ENCODE measurements around the gene MEN1. TPM values are rescaled to one million over a fixed set of nuclear protein-coding genes. Genes with fewer than 3 reads are reported as not detected.

Gene MEN1
- 36.6 TPM for polyA plus RNA-seq (ENCODE audit: insufficient read length)
- long read RNA-seq, donor 1, partial matches to known transcripts: 0 of 9 reads
- long read RNA-seq, donor 1, other reads (novel, unspliced or antisense): 0 of 9 reads
- long read RNA-seq, donor 2, partial matches to known transcripts: 0 of 7 reads
- long read RNA-seq, donor 2, other reads (novel, unspliced or antisense): 0 of 7 reads
- long read RNA-seq, donor 3, partial matches to known transcripts: 0 of 3 reads
- long read RNA-seq, donor 3, other reads (novel, unspliced or antisense): 0 of 3 reads
- long read RNA-seq, donor 4, partial matches to known transcripts: 0 of 1 reads
- long read RNA-seq, donor 4, other reads (novel, unspliced or antisense): 0 of 1 reads
- long read RNA-seq, donor 5, partial matches to known transcripts: 0 of 8 reads
- long read RNA-seq, donor 5, other reads (novel, unspliced or antisense): 0 of 8 reads
- long read RNA-seq, donor 6, partial matches to known transcripts: 0 of 5 reads
- long read RNA-seq, donor 6, other reads (novel, unspliced or antisense): 0 of 5 reads
- long read RNA-seq, donor 7, partial matches to known transcripts: 0 of 14 reads
- long read RNA-seq, donor 7, other reads (novel, unspliced or antisense): 6 of 14 reads
- long read RNA-seq, donor 8, partial matches to known transcripts: 0 of 3 reads
- long read RNA-seq, donor 8, other reads (novel, unspliced or antisense): 0 of 3 reads

- peak; percentile 96 for DNase-seq
Measured at GRCh38 chr11:64810271-64810890, at the start of gene MEN1. MEN1 (minus strand) TSS chr11:64810551; CDS start chr11:64810109, 442 bp downstream.

DNA sequence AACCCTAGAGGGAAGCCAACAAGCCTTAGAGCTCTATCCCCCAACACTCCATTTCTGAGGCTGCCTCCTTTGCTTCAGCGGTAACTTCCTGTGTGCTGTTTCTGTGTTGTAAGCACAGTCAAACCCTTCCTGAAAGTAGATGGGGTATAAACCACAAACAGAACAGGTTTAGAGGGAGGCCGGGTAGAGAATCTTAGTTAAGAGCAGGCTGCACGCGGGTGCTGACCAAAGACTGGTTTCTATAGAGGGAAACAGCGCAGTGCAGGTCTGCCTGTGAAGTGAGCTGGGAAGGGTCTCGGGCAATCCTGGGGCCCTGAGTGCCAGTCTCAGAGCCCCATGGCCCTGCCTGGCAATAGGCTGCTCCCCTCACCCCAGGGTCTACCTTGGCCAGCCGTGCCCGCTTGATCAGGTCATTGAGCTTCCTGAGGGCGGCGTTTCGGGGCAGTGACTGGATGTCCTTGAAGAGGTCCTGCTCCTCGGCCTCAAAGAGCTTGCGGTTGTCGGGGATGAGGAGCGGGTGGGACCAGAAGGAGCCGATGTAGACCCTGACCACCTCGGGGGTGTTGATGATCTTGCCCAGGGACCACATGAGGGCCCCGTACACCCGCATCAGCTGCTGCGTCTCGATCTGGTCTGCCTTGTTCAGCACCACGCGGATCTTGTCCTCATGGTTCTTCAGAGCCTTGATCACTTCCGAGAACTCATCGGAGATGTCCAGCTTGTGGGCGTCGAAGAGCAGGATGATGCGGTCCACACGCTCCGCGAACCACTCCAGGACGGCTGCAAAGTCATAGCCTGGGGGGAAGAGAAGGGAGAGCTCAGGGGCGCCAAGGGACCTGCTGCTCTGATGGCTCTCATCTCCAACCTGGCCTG lies 49.4 kb upstream of the MEN1 start:
- DNase-seq: no peak

- no peak for DNase-seq
Measured at GRCh38 chr11:64858467-64859263, 48.3 kb upstream of the MEN1 start.

GRCh38 chr11:64857485-64857884 lies 47.1 kb upstream of the MEN1 start:
- DNase-seq: no peak

GRCh38 chr11:64856382-64857227 lies 46.3 kb upstream of the MEN1 start:
- no peak for DNase-seq

GRCh38 chr11:64855596-64856304 lies 45.4 kb upstream of the MEN1 start:
- no peak for DNase-seq

DNA sequence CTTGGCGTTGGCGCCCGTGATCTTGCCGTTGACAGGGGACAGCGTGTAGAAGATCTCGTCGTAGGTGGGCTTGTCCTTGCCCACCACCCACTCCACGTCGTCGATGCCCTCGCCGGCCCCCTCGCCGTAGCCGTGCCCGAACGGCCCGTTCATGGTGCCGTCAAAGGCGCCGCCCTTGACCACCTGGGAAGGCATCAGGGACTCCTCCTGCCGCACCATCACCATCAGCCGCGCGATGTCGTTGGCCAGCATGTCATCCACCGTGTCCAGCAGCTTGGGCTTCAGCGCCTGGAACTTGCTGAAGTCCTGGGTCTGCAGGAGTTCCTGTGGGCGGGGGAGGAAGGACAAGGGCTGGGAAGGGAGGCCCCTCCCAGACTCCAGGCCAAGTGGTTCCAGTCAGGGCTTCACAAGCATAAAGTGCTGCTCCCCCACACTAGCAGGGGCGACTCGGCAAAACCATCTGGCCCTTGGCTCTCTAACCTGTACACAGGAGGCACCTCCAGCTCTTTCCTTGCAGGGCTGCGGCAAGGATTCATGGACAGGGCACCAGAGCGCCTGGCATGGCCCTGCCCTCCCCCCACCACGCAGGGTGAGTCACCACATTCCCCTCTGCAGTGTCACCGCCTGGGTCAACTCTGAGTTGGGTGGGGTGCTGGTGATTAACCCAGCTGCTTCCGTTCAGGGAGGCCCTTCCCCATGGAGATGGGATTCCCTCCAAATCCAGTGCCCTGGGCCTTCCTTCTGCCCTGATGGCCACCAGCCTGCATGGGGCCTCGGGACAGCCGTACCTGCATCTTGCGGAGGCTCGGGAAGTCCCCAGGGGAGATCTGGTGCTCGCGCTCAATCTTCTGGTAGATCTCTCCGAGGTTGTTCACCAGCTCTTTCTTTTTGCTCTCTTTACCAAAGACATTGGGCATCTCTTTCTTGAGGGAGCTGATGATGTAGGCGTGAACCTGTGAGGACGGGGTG lies 44.5 kb upstream of the MEN1 start:
- DNase-seq: no peak

DNA sequence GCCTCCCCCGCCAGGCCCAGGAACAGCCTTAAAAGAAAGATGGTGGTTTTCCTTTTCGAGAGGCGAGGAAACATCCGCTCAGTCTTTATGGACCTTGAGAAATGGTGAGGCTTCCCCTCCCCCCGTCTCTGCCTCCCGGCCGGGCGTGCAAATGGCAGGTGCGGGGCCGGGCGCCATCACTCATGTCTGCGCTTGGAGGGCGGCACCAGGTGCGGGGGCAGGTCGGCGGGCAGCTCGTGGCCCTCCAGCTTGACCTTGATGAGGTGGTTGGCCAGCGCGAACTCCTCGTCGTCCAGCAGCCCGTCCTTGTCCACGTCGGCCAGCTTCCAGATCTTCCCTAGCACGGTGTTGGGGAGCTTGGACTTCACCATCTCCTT lies 43.8 kb upstream of the MEN1 start:
- DNase-seq: no peak

DNA sequence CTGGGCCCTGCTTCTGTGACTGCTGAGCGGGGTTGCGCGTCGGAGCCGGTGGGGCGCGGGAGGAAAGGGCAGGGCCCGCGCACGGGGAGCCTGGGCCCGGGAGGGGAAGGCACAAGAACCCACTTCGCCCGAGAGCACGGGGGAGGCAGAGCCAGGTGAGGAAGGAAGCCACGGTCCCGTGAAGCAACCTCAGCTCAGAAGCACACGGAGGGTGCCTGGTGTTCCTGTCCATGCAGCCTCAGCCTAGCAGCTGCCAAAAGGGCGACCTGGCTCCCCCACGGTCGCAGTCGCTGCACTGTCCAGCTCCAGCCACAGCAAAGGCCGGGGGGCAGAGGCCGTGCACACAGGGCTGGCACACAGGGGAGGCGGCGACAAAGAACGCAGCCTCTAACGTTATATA lies 43.4 kb upstream of the MEN1 start:
- DNase-seq: no peak

DNA sequence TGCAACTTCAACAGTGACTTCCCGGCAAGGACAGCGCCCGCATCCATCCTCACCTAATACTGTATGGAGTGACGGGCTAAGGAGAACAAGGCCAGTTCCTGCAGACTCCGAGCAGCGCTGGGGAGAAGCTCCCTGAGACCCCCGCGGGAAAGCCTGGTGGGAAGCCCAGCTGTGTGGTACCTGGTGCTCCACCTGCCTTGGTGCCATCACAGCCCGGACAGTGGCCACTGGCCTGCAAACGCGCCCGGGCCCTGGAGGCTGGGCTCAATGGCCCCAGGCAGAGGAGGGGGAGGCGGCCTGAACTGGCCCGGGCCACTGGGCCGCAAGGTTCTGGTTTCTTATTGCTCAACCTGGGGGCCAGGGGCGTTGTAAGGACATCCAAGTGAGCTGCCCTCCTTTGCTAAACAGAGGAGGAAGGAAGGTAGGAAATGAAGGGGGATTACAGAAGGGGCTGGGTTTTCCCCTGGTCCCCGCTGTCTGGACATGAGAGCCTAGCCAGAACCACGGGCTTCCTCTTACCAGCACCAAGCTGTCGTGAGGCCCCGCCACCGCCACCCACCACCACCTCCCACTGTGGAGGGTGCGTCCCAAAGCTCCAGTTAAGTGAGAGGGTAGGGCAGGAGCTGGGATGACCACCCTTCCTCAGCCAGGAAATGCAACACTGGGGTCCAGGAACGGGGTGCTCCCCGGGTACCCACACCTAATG lies 42.6 kb upstream of the MEN1 start:
- DNase-seq: no peak

GRCh38 chr11:64851831-64852351 lies 41.5 kb upstream of the MEN1 start:
- no peak for DNase-seq

DNA sequence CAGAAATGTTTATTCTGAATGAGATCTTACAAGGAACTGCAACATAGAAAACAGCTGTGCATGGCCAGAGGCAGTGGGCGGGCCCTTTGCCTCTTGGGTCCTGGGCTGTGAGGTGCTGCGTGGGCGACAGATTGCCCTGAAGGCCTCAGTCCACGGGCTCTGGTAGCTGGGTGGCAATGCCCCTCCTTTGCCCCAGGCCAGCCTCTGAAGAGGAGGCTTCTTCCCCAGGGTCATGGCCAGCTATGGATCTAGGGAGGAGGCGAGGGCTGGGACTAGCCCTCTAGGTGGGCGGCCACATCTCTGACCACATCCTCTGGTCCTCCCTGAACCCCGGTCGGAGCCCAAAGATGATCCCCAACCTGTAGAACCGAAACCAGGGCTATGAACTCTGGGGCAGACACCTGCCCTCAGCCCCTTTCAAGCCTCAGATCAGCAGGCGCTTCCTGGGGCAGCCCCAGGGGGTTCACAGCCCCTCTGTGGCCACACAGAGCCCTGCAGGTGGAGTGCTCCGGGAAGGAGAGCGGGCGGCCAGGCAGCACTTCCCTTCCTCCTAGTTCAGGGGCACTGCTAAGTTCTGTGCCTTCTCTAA lies 40.7 kb upstream of the MEN1 start:
- DNase-seq: no peak

GRCh38 chr11:64849598-64850356 lies 39.4 kb upstream of the MEN1 start:
- no peak for DNase-seq

DNA sequence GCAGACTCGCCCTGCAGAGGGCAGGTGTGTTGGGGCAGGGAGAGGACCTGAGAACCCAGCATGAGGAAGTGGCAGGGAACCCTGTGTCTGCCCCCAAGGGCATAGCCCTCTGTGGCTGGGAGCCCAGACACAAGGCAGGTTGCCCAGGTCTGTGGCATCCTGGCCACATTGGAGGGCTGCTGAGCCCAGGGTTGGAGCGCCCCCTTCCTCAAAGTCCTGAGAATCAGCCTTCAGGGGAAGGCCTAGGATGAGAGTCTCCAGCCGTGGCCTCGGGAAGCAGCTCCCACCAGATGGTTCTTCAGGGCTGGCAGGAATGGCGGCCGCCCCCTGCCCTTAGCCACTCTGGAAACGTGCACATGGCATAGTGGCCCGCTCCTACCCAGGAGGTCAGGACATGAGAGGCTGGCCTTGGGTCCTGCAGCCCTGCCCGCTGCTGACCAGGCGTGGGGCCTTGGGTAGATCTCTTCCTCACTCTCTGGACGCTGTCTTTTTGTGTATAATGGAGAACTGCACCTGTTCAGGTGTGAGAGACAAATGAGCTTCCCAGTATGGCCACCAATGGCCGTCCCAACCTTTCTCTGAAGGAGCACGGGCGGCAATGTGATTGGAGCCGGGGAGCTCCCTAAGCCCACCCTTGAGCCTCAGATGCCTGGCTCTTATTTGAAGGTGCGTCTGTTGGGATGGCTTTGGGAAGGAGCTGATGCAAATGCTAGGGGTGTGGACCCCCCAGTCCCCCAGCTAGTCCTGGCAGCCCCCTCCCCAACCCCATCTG lies 38.7 kb upstream of the MEN1 start:
- DNase-seq: no peak

DNA sequence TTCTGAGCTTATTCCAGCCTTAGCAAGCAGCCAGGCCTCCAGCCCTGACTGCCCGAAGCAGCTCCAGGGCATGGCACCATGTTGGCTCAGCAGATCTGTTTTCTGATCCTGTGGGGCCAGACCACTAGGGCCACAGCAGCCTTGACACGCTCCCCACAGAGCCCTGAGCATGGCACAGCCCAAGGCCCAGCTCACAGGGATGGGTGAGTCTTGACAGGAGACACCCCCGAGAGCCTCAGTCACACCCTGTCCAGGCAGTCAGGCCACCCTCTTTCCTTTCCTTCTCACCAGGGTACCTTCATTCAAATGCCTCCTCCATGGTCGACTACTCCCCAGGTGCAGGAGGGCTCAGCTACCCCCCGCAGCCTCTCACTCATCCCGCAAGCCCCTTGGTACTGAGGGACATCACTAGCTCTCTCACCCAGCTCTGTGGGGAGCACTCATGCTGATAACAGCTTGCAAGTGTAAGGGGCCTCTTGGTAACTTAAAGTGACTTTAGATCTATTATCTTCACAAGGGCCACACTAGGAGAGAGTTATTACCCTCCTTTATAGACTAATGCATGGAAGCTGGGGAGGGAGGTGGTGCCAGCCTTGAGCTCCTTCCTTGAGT lies 38.0 kb upstream of the MEN1 start:
- no peak for DNase-seq
